Upper lobe of left lung (tissue), 6 donors: ENCODE data around the gene AGBL4. TPM values are rescaled to one million over a fixed set of nuclear protein-coding genes. Genes with fewer than 3 reads are reported as not detected.

Experiments used
- ATAC-seq, 2 donors: fragments of 200-7000 bp; cut with Tn5 transposase; one replicate each; pipeline ENCODE4 v1.9.1; 2022; ENCODE audit warnings: mild to moderate bottlenecking in 2 of 2, moderate library complexity in 2 of 2; ENCODE audit not compliant: low FRiP score in 2 of 2
- DNase-seq, 2 donors: peaks; one replicate each; pipeline ENCODE4 v3.0.0-alpha.2; 2019 to 2020
- H3K27ac ChIP-seq, 4 donors: fragments of 200-600 bp; sonication (generic); one replicate each; pipeline ENCODE4 v1.5.1; 2016 to 2019
- H3K27me3 ChIP-seq, 4 donors: fragments of 200-600 bp; sonication (generic); one replicate each; pipeline ENCODE4 v1.5.1; 2017 to 2019
- H3K36me3 ChIP-seq, 4 donors: fragments of 200-600 bp; sonication (generic); one replicate each; pipeline ENCODE4 v1.5.1; 2016 to 2019
- H3K4me1 ChIP-seq, 4 donors: fragments of 200-600 bp; sonication (generic); one replicate each; pipeline ENCODE4 v1.5.1; 2018 to 2019
- H3K4me3 ChIP-seq, 4 donors: fragments of 200-600 bp; sonication (generic); one replicate each; pipeline ENCODE4 v1.5.1; 2017 to 2019; ENCODE audit warnings: mild to moderate bottlenecking in 2 of 4, moderate library complexity in 1 of 4
- H3K9me3 ChIP-seq, 4 donors: fragments of 200-600 bp; sonication (generic); one replicate each; pipeline ENCODE4 v1.5.1; 2018 to 2019
- EP300 ChIP-seq, 4 donors: sonication (generic); formaldehyde crosslinking; IDR thresholded peaks; one replicate each; pipeline ENCODE4 v1.5.1; 2017; ENCODE audit warnings: antibody characterized with exemption in 4 of 4, control low read depth in 2 of 4
- POLR2A ChIP-seq, 4 donors: fragments of 450-650 bp; IDR thresholded peaks; one replicate each; pipeline ENCODE4 v1.5.1; 2016 to 2017; ENCODE audit warnings: antibody characterized with exemption in 4 of 4, mild to moderate bottlenecking in 2 of 4
- POLR2AphosphoS5 ChIP-seq, 2 donors: sonication (generic); formaldehyde crosslinking; IDR thresholded peaks; one replicate each; pipeline ENCODE4 v1.5.1; 2017; ENCODE audit warnings: antibody characterized with exemption in 2 of 2
- WGBS, 2 donors: methylation state at CpG; one replicate each; pipeline ENCODE4 v1.1.5; 2017 to 2018; 5-methylcytosine and 5-hydroxymethylcytosine counted together
- total RNA-seq, 6 donors: library from RNA; depleted of rRNA in 4 of 6; stranded (reverse); fragments of >200 nt in 4 of 6; gene quantifications; one replicate each; pipeline versions ENCODE4 v1.1.0 to v1.2.1, GENCODE V29; 2016 to 2021
- TF ChIP-seq, protein P1 (sequence below), 6 experiments: fragments of 450-650 bp in 4 of 6; fragments of 200-600 bp in 2 of 6; sonication (generic) in 2 of 6; IDR thresholded peaks; one replicate each; pipeline ENCODE4 v1.5.1; 2016 to 2019; ENCODE audit warnings: antibody characterized with exemption in 6 of 6
- donor health status: DM: no; HTN: no; CAD: no; lungs with moderate emphysema.
- donor health status: DM: no; HTN: yes; CAD: no; lungs with severe emphysema.

Gene AGBL4
- total RNA-seq, 6 donors from 2014 or later, result 0.57 to 10.5 (median 1.5) TPM

DNA sequence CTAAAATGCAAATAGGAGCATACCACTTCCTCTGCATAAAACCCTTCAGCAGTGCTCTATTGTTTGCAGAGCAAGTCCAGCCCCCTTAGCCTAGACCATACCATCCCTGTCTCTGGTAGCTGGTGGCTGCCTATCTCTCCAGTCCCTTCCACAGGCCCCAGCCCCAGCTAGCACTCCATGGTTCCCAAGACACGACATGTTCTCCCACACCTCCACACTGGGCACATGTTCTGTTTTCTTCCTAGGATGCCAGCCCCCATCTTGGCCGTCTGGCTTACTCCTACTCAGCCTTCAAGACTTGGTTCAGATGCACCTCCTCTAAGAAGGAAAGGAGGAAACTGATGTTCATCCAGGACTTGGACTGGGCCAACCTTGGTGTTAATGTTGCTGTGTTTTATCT is 1355.4 kb downstream of the AGBL4 start:
- no peaks in the 10 kb centered on the region for H3K27me3 ChIP-seq
- no peak overlapping the region for H3K4me3 ChIP-seq
- 78 to 96% methylated on average over 2 of the region's 2 CpGs for WGBS, 2 donors
- TF ChIP-seq EP300 (IDR thresholded peaks at IDR 0.05) (no peak), POLR2AphosphoS5 (IDR thresholded peaks at IDR 0.05) (no peak), POLR2A (IDR thresholded peaks at IDR 0.05) (no peak)
- TF ChIP-seq, protein P1, sequence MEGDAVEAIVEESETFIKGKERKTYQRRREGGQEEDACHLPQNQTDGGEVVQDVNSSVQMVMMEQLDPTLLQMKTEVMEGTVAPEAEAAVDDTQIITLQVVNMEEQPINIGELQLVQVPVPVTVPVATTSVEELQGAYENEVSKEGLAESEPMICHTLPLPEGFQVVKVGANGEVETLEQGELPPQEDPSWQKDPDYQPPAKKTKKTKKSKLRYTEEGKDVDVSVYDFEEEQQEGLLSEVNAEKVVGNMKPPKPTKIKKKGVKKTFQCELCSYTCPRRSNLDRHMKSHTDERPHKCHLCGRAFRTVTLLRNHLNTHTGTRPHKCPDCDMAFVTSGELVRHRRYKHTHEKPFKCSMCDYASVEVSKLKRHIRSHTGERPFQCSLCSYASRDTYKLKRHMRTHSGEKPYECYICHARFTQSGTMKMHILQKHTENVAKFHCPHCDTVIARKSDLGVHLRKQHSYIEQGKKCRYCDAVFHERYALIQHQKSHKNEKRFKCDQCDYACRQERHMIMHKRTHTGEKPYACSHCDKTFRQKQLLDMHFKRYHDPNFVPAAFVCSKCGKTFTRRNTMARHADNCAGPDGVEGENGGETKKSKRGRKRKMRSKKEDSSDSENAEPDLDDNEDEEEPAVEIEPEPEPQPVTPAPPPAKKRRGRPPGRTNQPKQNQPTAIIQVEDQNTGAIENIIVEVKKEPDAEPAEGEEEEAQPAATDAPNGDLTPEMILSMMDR (IDR thresholded peaks at IDR 0.05), result no peak
- ATAC-seq, result no peak
- no peaks in the 10 kb centered on the region for H3K4me1 ChIP-seq
- H3K27ac ChIP-seq, result no peak overlapping the region
- H3K9me3 ChIP-seq, result no peaks in the 10 kb centered on the region
- H3K36me3 ChIP-seq, result no peaks in the 10 kb centered on the region
- no peak for DNase-seq

DNA sequence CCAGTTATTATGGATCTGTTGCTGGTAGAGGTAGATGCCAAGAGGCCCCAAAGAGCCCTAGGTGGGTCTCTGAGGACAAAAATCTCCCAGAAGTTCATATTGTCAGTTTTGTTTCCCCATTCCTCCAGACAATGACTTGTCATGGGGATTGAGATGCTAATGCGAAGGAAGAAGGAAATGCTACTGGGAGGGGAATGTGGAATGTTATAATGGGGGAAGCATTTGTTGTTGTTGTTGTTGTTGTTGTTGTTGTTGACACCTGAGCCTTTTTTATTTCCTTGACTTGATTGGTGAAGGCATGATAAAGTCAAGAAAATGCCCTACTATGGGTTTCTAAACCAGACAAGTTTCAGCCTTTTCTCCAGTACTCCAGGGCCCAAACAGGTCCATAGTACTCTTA is 1356.0 kb downstream of the AGBL4 start:
- H3K27ac ChIP-seq, result no peak overlapping the region
- no peaks in the 10 kb centered on the region for H3K4me1 ChIP-seq
- WGBS, 2 donors, result 67 to 73% methylated on average over 1 of the region's 1 CpG
- TF ChIP-seq POLR2AphosphoS5 (IDR thresholded peaks at IDR 0.05), result no peak
- no peak for TF ChIP-seq EP300 (IDR thresholded peaks at IDR 0.05)
- TF ChIP-seq POLR2A (IDR thresholded peaks at IDR 0.05), result no peak
- TF ChIP-seq, protein P1 (IDR thresholded peaks at IDR 0.05), result no peak
- no peak overlapping the region for H3K4me3 ChIP-seq
- no peaks in the 10 kb centered on the region for H3K9me3 ChIP-seq
- ATAC-seq, result no peak
- DNase-seq, result no peak
- H3K27me3 ChIP-seq, result no peaks in the 10 kb centered on the region
- no peaks in the 10 kb centered on the region for H3K36me3 ChIP-seq

DNA sequence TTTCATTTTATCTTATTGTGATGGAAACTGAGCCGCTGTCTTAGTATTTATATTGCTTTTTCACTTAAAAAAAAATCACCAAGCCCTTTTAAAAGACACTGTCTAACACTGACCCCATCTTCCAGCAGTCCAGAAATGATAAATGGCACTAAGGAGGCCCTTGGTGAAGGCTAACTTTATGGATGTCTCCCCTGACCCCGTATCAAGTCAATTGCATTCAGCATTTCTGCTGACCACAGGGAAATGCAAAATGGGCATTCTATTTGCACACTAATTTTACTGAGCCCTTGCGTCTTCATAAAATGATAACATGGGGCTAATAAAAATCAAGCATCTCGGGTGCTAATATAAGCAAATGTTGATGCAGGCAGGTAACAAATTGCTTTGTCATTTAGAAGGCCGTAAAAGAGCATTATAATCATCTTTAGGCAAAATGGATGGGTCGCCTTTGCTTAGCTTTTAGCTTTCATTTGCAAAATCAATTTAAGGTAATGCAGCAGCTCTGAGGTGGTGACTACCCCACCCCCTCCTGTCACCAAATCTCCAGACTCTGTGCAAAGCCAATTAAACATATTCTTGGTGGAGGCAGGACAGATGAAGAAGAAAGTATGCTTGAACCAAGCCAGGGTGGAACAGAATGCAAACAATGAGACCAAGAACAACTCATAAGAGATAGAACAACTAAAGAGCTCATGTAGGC is 1357.9 kb downstream of the AGBL4 start:
- H3K9me3 ChIP-seq, result no peaks in the 10 kb centered on the region
- DNase-seq (no peak), ATAC-seq (no peak)
- 83 to 92% methylated on average over 6 of the region's 6 CpGs for WGBS, 2 donors
- H3K4me1 ChIP-seq, result no peaks in the 10 kb centered on the region
- no peaks in the 10 kb centered on the region for H3K36me3 ChIP-seq
- H3K4me3 ChIP-seq, result no peak overlapping the region
- H3K27me3 ChIP-seq, result no peaks in the 10 kb centered on the region
- H3K27ac ChIP-seq, result no peak overlapping the region
- TF ChIP-seq POLR2A (IDR thresholded peaks at IDR 0.05) (no peak), EP300 (IDR thresholded peaks at IDR 0.05) (no peak), POLR2AphosphoS5 (IDR thresholded peaks at IDR 0.05) (no peak)
- TF ChIP-seq, protein P1 (IDR thresholded peaks at IDR 0.05), result no peak

DNA sequence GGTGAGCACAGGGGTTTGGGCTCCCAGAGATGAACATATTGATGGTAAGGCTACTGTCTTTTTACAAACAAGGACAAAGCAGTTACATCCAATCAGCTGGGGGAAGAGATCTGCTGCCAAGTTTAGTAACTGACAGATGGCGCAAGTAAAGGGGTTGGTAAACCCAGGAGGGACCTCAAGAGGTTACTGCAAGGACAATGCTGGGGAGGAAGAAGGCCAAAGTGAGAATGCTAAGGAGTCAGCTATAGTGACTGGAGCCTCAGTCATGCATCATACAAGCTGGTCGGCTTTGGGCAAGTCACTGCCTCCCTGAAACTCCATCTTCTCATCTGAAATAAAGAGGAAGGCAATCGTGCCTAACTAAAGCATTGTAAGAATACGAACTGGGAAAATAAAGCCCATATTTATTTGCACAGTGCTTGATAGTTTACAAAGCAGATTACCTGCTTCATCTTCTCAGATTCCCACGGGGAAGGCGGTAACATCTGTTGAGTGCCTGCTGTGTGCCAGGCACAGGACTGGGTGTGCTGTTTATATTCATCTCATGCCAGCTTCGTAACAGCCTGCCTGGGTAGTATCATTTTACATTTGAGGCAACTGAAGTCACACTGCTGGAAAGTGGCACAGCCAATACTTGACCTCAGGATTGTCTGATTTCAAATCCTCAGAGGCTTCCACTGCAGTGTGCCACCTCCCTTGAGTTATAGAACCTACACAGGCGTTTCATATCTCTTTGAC is 1361.9 kb downstream of the AGBL4 start:
- ATAC-seq (no peak), DNase-seq (no peak)
- H3K9me3 ChIP-seq, result no peaks in the 10 kb centered on the region
- no peak for TF ChIP-seq POLR2A (IDR thresholded peaks at IDR 0.05)
- TF ChIP-seq EP300 (IDR thresholded peaks at IDR 0.05), result no peak
- no peak for TF ChIP-seq POLR2AphosphoS5 (IDR thresholded peaks at IDR 0.05)
- TF ChIP-seq, protein P1 (IDR thresholded peaks at IDR 0.05), result no peak
- H3K27me3 ChIP-seq, result no peaks in the 10 kb centered on the region
- H3K4me3 ChIP-seq, result no peak overlapping the region
- H3K4me1 ChIP-seq, result no peaks in the 10 kb centered on the region
- H3K36me3 ChIP-seq, result no peaks in the 10 kb centered on the region
- WGBS, 2 donors, result 69 to 72% methylated on average over 5 to 8 of the region's 8 CpGs
- H3K27ac ChIP-seq, result no peak overlapping the region
